MM.1S (cell line): ENCODE results near the gene SIK2.

ENCODE experiments used
- CTCF ChIP-seq: fragments of 300-600 bp; sonication (generic); IDR thresholded peaks from 2 replicates; pipeline ENCODE4 v1.5.1; 2016; ENCODE audit warnings: antibody characterized with exemption, low read length, mixed read lengths
- EZH2phosphoT487 ChIP-seq: fragments of 300-600 bp; sonication (generic); IDR thresholded peaks from 2 replicates; pipeline ENCODE4 v1.6.1; 2018; ENCODE audit warnings: antibody characterized with exemption, low read length

- TF ChIP-seq CTCF (no peak), EZH2phosphoT487 (no peak)
These were observed 174.3 kb downstream of the SIK2 start for GRCh38 chr11:111776398-111777093.
